GM19463 (cell line): ENCODE results near the gene RPRD1A.
A peak's percentile ranks its signal among the peaks of the same experiment; 100 is the strongest.
"Not testable (repeated sequence)": the region's sequence is repeated elsewhere in the genome, so short reads cannot be mapped to it uniquely, and the experiment has no call there.

Source experiments
- ATAC-seq: cut with Tn5 transposase; IDR thresholded peaks from one replicate; pipeline ENCODE4 v1.9.1; 2021; ENCODE audit warnings: mild to moderate bottlenecking, moderate library complexity; ENCODE audit not compliant: unreplicated experiment

The RPRD1A gene

GRCh38 chr18:35972197-35973000 is 95.0 kb downstream of the RPRD1A start, which contains the start of gene RMP24:
RMP24 (plus strand) TSS chr18:35972679.
- ATAC-seq: peak; percentile 89

- ATAC-seq: peak; percentile 1
These were observed 95.6 kb downstream of the RPRD1A start for GRCh38 chr18:35971661-35972196.

- no peak for ATAC-seq
These were observed 97.7 kb downstream of the RPRD1A start for GRCh38 chr18:35969676-35970075.

- no peak for ATAC-seq
These were observed 99.0 kb downstream of the RPRD1A start for GRCh38 chr18:35968278-35968880.

GRCh38 chr18:35967866-35968265 is 99.5 kb downstream of the RPRD1A start:
- not testable (repeated sequence) for ATAC-seq

GRCh38 chr18:35964319-35964718 is 103.0 kb downstream of the RPRD1A start:
- ATAC-seq: no peak

GRCh38 chr18:35962320-35962719 is 105.0 kb downstream of the RPRD1A start:
- no peak for ATAC-seq

GRCh38 chr18:35956226-35956625 is 111.1 kb downstream of the RPRD1A start:
- ATAC-seq: no peak

GRCh38 chr18:35953688-35954087 is 113.7 kb downstream of the RPRD1A start:
- peak; percentile 66 for ATAC-seq

- ATAC-seq: no peak
These were observed 116.8 kb downstream of the RPRD1A start for GRCh38 chr18:35950628-35950982.

- peak; percentile 59 for ATAC-seq
These were observed 117.3 kb downstream of the RPRD1A start for GRCh38 chr18:35949903-35950627.

- no peak for ATAC-seq
These were observed 118.3 kb downstream of the RPRD1A start for GRCh38 chr18:35949090-35949489.

- no peak for ATAC-seq
These were observed 119.3 kb downstream of the RPRD1A start for GRCh38 chr18:35948080-35948479.

GRCh38 chr18:35942661-35943060 is 124.7 kb downstream of the RPRD1A start:
- no peak for ATAC-seq

GRCh38 chr18:35942133-35942532 is 125.2 kb downstream of the RPRD1A start:
- no peak for ATAC-seq

GRCh38 chr18:35941299-35941698 is 126.1 kb downstream of the RPRD1A start:
- no peak for ATAC-seq
